HepG2 (cell line): ENCODE data around the gene ANAPC5. TPM values are rescaled to one million over a fixed set of nuclear protein-coding genes. Genes with fewer than 3 reads are reported as not detected.
A peak's percentile ranks its signal among the peaks of the same experiment; 100 is the strongest.

Experiments used
- AHR ChIP-seq: IDR thresholded peaks from 2 replicates; pipeline ENCODE4 v1.6.1; 2018; ENCODE audit warnings: missing genetic modification reagents, missing compliant biosample characterization
- ARNT2 ChIP-seq: sonication (generic); formaldehyde crosslinking; IDR thresholded peaks from 2 replicates; pipeline ENCODE4 v1.8.0; 2022; ENCODE audit warnings: mild to moderate bottlenecking, low read depth, missing genetic modification reagents, moderate library complexity
- GABPB1 ChIP-seq: IDR thresholded peaks from 2 replicates; pipeline ENCODE4 v1.6.1; 2016; ENCODE audit warnings: mild to moderate bottlenecking, missing genetic modification reagents, moderate library complexity, missing compliant biosample characterization
- NRL ChIP-seq: sonication (generic); formaldehyde crosslinking; IDR thresholded peaks from 2 replicates; pipeline ENCODE4 v1.5.0; 2020; ENCODE audit warnings: missing genetic modification reagents, mild to moderate bottlenecking, moderate library complexity, borderline replicate concordance
- TAF1 ChIP-seq: sonication (generic); formaldehyde crosslinking; IDR thresholded peaks from 2 replicates; pipeline ENCODE4 v1.4.0; 2020; ENCODE audit warnings: missing genetic modification reagents
- TARDBP ChIP-seq: sonication (generic); formaldehyde crosslinking; IDR thresholded peaks from 2 replicates; pipeline ENCODE4 v1.8.0; 2022; ENCODE audit warnings: mild to moderate bottlenecking, missing genetic modification reagents
- ZNF160 ChIP-seq: sonication (generic); formaldehyde crosslinking; IDR thresholded peaks from 2 replicates; pipeline ENCODE4 v1.8.0; 2022; ENCODE audit warnings: mild to moderate bottlenecking, inconsistent platforms, missing genetic modification reagents
- ZNF253 ChIP-seq: sonication (generic); formaldehyde crosslinking; IDR thresholded peaks from 2 replicates; pipeline ENCODE4 v1.8.0; 2022; ENCODE audit warnings: mild to moderate bottlenecking, missing genetic modification reagents, borderline replicate concordance
- ZNF264 ChIP-seq: sonication (generic); formaldehyde crosslinking; IDR thresholded peaks from 2 replicates; pipeline ENCODE4 v1.4.0; 2020; ENCODE audit warnings: missing genetic modification reagents
- ZNF468 ChIP-seq: sonication (generic); formaldehyde crosslinking; IDR thresholded peaks from 2 replicates; pipeline ENCODE4 v1.8.0; 2022; ENCODE audit warnings: mild to moderate bottlenecking, moderate library complexity, missing genetic modification reagents
- ZNF576 ChIP-seq: sonication (generic); formaldehyde crosslinking; IDR thresholded peaks from 2 replicates; pipeline ENCODE4 v1.4.0; 2020; ENCODE audit warnings: mild to moderate bottlenecking, missing genetic modification reagents
- ZNF607 ChIP-seq: sonication (generic); formaldehyde crosslinking; IDR thresholded peaks from 2 replicates; pipeline ENCODE4 v1.5.1; 2020; ENCODE audit warnings: missing genetic modification reagents, mild to moderate bottlenecking, borderline replicate concordance
- ZNF816 ChIP-seq: sonication (generic); formaldehyde crosslinking; IDR thresholded peaks from 2 replicates; pipeline ENCODE4 v1.8.0; 2022; ENCODE audit warnings: missing genetic modification reagents, mild to moderate bottlenecking, borderline replicate concordance
- ZSCAN20 ChIP-seq: sonication (generic); formaldehyde crosslinking; IDR thresholded peaks from 2 replicates; pipeline ENCODE4 v1.4.0; 2020; ENCODE audit warnings: missing genetic modification reagents, mild to moderate bottlenecking, borderline replicate concordance
- ZSCAN25 ChIP-seq: sonication (generic); formaldehyde crosslinking; IDR thresholded peaks from 2 replicates; pipeline ENCODE4 v1.8.0; 2022; ENCODE audit warnings: mild to moderate bottlenecking, missing genetic modification reagents
- polyA plus RNA-seq, 8 experiments: library from polyadenylated mRNA; depleted of rRNA in 3 of 8; stranded (reverse) in 7 of 8; unstranded in 1 of 8; fragments of >200 nt; fragmentation: Illumina TruSeq in 4 of 8; extraction: Trizol in 4 of 8; gene quantifications; 2 replicates each; pipeline versions ENCODE4 v1.2.1 to v1.2.3, GENCODE V29; 2011 to 2016; ENCODE audit warnings: low read depth in 4 of 8, missing spikeins in 1 of 8, mixed read lengths in 1 of 8; ENCODE audit not compliant: insufficient read depth in 1 of 8
- total RNA-seq, 5 experiments: library from RNA; depleted of rRNA; stranded (reverse); fragments of >200 nt; fragmentation: Illumina TruSeq; extraction: Trizol; gene quantifications; 2 replicates each; pipeline ENCODE4 v1.2.3, GENCODE V29; 2016; ENCODE audit warnings: low read depth in 1 of 5
- TF ChIP-seq, protein P1 (sequence below): sonication (generic); formaldehyde crosslinking; IDR thresholded peaks from 2 replicates; pipeline ENCODE4 v1.5.0; 2020; ENCODE audit warnings: missing genetic modification reagents, mild to moderate bottlenecking, borderline replicate concordance
- TF ChIP-seq, protein P2 (sequence below): sonication (generic); formaldehyde crosslinking; IDR thresholded peaks from 2 replicates; pipeline ENCODE4 v1.8.0; 2022; ENCODE audit warnings: missing genetic modification reagents, mild to moderate bottlenecking, moderate library complexity, borderline replicate concordance
- TF ChIP-seq, protein P3 (sequence below): sonication (generic); formaldehyde crosslinking; IDR thresholded peaks from 2 replicates; pipeline ENCODE4 v1.4.0; 2020; ENCODE audit warnings: missing genetic modification reagents

ANAPC5 gene
- total and polyA plus RNA-seq, 2 of the 13 experiments (the other 11 are each of a cell fraction or from before 2014, with no cell fraction given) = 146 to 161 TPM

DNA sequence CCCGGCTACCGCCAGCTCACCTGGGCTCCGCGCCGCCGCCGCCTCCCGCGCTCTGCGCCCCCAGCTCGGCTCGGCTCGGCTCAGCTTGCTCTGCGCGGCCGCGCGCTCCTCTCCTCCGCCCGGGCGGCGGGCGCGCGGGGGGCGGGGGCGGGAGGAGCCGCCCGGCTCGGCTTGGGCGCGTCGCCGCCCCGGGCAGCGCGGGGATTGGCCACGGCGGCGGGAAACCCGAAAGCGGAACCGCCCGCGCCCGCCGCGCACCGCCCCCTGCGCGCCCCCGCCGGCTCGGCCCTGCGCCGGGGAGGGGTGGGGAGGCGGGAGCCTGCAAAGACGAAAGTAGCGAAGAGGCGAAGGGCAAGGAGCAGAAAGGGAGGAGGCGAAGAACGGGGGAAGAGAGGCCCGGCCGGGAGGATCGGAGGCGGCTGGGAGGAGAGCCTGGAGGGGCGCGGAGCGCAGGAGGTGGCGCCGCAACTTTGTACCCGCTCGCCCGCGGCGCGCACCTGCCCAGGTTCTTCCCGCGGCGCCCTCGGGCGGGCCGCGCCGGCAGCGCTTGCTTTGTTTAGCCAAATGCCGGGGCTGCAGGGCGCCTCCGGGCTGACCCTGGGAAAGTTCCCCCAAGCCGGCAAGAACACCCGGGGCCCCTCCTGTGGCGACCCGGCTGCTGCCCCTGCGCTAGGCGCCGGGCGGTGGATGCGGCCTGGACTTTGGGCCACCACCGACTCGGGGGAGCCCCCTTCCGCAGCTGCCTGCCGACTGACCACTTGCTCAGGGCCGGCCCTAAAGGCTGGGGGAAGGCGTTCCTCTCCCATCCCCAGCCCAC is 55.4 kb downstream of the ANAPC5 start, which contains the start of gene CAMKK2 (continued):
- TF ChIP-seq NRL (CRISPR knock-in tag) (0 out of 2 replicates have a peak, but pooled peaks have one; percentile 44), TARDBP (0 out of 2 replicates have a peak, but pooled peaks have one; percentile 12), ZNF576 (CRISPR knock-in tag) (no peak), ZNF468 (CRISPR knock-in tag) (no peak), ZNF264 (CRISPR knock-in tag) (0 out of 2 replicates have a peak, but pooled peaks have one; percentile 16), ZNF607 (0 out of 2 replicates have a peak, but pooled peaks have one; percentile 60), ZSCAN25 (peak; percentile 74; the same call in 1 of the 2 replicates), ZNF816 (CRISPR knock-in tag) (0 out of 2 replicates have a peak, but pooled peaks have one; percentile 23), ZNF253 (CRISPR knock-in tag) (no peak), ARNT2 (CRISPR knock-in tag) (peak; percentile 43; the same call in 1 of the 2 replicates), AHR (CRISPR knock-in tag) (no peak), ZSCAN20 (CRISPR knock-in tag) (peak; percentile 69; the same call in 1 of the 2 replicates), GABPB1 (peak; percentile 67; the same call in 1 of the 2 replicates), TAF1 (peak; percentile 56; the same call in 1 of the 2 replicates), ZNF160 (no peak)
- TF ChIP-seq, protein P1, sequence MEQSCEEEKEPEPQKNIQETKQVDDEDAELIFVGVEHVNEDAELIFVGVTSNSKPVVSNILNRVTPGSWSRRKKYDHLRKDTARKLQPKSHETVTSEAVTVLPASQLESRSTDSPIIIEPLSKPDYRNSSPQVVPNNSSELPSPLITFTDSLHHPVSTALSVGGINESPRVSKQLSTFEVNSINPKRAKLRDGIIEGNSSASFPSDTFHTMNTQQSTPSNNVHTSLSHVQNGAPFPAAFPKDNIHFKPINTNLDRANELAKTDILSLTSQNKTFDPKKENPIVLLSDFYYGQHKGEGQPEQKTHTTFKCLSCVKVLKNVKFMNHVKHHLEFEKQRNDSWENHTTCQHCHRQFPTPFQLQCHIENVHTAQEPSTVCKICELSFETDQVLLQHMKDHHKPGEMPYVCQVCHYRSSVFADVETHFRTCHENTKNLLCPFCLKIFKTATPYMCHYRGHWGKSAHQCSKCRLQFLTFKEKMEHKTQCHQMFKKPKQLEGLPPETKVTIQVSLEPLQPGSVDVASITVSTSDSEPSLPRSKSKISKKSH (CRISPR knock-in tag) = no peak
- TF ChIP-seq, protein P2, sequence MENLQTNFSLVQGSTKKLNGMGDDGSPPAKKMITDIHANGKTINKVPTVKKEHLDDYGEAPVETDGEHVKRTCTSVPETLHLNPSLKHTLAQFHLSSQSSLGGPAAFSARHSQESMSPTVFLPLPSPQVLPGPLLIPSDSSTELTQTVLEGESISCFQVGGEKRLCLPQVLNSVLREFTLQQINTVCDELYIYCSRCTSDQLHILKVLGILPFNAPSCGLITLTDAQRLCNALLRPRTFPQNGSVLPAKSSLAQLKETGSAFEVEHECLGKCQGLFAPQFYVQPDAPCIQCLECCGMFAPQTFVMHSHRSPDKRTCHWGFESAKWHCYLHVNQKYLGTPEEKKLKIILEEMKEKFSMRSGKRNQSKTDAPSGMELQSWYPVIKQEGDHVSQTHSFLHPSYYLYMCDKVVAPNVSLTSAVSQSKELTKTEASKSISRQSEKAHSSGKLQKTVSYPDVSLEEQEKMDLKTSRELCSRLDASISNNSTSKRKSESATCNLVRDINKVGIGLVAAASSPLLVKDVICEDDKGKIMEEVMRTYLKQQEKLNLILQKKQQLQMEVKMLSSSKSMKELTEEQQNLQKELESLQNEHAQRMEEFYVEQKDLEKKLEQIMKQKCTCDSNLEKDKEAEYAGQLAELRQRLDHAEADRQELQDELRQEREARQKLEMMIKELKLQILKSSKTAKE = 0 out of 2 replicates have a peak, but pooled peaks have one; percentile 33
- TF ChIP-seq, protein P3, sequence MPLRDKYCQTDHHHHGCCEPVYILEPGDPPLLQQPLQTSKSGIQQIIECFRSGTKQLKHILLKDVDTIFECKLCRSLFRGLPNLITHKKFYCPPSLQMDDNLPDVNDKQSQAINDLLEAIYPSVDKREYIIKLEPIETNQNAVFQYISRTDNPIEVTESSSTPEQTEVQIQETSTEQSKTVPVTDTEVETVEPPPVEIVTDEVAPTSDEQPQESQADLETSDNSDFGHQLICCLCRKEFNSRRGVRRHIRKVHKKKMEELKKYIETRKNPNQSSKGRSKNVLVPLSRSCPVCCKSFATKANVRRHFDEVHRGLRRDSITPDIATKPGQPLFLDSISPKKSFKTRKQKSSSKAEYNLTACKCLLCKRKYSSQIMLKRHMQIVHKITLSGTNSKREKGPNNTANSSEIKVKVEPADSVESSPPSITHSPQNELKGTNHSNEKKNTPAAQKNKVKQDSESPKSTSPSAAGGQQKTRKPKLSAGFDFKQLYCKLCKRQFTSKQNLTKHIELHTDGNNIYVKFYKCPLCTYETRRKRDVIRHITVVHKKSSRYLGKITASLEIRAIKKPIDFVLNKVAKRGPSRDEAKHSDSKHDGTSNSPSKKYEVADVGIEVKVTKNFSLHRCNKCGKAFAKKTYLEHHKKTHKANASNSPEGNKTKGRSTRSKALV (CRISPR knock-in tag) = peak; percentile 87; the same call in 1 of the 2 replicates
